Left forelimb (tissue), 1 donor: Measurements from ENCODE around the gene IDI1.
"Not testable (repeated sequence)": the region's sequence is repeated elsewhere in the genome, so short reads cannot be mapped to it uniquely, and the experiment has no call there.

Experiments
- DNase-seq: peaks from one replicate; pipeline ENCODE4 v3.0.0-alpha.2; 2018; ENCODE audit warnings: low spot score

IDI1 gene

GRCh38 chr10:1063232-1063865 is 14.4 kb upstream of the IDI1 start:
- no peak for DNase-seq

- no peak for DNase-seq
Measured at GRCh38 chr10:1061930-1062774, 13.2 kb upstream of the IDI1 start.

- DNase-seq, result no peak
Measured at GRCh38 chr10:1059902-1060301, 11.0 kb upstream of the IDI1 start.

- no peak for DNase-seq
Measured at GRCh38 chr10:1058017-1058416, 9.1 kb upstream of the IDI1 start.

- DNase-seq, result no peak
Measured at GRCh38 chr10:1057106-1057657, 8.3 kb upstream of the IDI1 start.

- peak; percentile 93 for DNase-seq
Measured at GRCh38 chr10:1056326-1057105, 7.6 kb upstream of the IDI1 start, which contains the start of gene WDR37. Gene WDR37 (plus strand): TSS chr10:1056385. CDS start chr10:1072156, 15,771 bp downstream.

DNA sequence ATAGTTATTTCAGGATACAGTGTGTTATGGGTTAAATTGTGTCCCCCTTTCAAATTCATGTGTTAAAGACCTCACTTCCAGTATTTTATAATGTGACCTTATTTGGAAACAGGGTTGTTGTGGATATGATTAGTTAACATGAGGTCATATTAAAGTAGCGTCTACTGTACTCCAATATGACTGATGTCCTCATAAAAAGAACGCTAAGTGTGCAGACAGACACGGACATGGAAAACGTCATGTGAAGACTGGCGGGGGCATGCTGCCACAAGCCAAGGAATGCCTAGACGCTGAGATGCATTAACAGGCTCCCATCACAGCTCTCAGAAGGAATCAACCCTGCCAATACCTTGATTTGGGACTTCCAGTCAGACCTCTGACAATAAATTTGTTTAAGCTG is 5.8 kb upstream of the IDI1 start:
- DNase-seq, result no peak

GRCh38 chr10:1050554-1050953 is 1.6 kb upstream of the IDI1 start:
- no peak for DNase-seq

GRCh38 chr10:1050145-1050544 is 1.2 kb upstream of the IDI1 start:
- DNase-seq, result no peak

DNA sequence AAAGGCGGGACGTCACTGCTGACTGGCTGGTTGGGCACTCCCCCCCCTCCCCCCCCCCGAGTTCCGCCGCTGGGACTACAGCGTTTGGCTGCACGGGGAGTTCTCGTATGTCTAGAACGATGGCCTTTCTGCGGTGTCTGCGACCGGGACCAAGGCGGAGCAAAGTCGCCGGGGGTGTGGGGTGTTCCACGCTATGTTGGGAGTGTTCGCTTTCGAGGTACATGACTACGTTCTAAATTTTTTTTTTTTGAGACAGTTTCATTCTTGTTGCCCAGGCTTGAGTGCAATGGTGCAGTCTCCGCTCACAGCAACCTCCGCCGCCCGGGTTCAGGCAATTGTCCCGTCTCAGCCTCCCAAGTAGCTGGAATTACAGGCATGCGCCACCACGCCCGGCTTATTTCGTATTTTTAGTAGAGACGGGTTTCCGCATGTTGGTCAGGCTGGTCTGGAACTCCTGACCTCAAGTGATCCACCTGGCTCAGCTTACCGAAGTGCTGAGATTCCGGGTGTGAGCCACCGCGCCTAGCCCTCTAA is 573 bp upstream of the IDI1 start:
- DNase-seq, result no peak

DNA sequence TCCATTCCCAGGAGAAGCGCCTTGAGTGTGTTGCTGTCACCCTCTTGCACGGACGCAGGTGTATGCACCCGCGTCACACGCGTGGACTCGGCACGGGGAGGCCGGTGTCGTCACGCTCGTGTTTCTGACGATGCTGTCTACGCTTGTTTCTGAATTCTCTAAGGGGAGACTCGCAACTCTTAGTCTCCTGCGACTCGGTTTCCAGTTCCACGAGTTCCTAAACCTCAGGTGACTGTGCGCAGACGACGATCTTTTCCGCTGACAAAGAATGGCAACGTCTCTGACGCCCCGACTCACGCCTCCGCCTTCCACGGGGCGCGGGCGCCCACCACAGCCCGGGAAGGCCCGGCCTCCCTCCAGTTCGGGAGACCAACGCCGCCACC is 579 bp downstream of the IDI1 start:
- DNase-seq, result no peak

DNA sequence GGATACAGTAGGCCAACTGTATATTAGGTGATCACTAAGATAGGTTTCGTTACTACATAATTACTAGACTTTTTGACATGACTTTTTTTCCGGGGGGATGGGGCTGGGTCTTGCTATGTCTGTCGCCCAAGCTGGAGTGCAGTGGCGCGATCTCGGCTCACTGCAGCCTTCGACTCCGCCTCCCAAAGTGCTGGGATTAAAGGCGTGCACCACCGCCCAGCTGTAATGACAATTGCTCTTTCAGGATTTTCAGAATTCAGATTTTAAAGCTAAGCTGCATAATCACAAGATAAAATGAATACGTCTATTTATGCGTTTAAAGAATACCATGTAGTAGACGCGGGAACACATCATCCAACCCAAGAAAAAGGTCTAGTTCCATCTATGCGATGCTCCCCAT is 982 bp downstream of the IDI1 start:
- no peak for DNase-seq

- DNase-seq, result no peak
Measured at GRCh38 chr10:1045415-1045814, 3.5 kb downstream of the IDI1 start.

GRCh38 chr10:1044964-1045363 is 4.0 kb downstream of the IDI1 start:
- no peak for DNase-seq

GRCh38 chr10:1044146-1044545 is 4.8 kb downstream of the IDI1 start:
- DNase-seq, result no peak

DNA sequence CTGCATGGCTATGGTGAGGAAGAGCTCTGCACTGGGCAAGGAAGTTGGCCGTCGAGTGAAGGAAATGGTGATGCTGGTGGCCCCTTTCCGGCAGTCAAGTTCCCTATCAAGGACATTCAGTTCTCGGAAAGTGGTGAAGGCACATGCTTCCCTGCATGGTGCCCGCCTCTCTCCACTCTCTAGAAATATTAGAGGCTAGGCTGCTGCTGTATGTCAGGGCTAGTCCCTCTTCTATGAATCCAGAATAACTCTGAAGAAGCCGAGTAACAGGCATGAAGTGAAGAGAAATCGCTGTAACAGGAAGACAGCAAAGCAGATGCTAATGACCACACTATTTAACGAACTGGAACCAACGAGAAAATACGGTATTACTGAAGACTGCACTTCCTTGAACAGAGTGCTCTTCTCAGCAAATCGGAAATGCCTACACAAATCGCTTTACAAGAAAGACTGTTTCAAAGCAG is 5.4 kb downstream of the IDI1 start:
- DNase-seq, result no peak

DNA sequence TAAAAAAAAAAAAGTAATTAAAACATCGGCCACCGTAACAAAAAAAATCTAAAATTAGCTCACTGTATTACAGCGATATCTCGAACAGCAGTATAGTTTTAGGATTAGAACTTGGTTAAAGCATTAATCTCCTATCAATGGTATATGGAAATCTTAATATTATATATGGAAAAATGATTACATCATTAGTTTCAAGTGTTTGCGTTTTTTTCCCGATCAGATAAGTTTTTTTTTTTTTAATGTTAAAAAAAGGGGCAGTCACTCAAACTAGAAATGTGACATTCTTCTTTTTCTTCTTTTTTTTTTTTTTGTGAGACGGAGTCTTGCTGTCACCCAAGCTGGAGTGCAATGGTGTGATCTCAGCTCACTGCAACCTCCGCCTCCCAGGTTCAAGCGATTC is 7.4 kb downstream of the IDI1 start:
- DNase-seq, result no peak

GRCh38 chr10:1040133-1040532 is 8.8 kb downstream of the IDI1 start:
- no peak for DNase-seq

DNA sequence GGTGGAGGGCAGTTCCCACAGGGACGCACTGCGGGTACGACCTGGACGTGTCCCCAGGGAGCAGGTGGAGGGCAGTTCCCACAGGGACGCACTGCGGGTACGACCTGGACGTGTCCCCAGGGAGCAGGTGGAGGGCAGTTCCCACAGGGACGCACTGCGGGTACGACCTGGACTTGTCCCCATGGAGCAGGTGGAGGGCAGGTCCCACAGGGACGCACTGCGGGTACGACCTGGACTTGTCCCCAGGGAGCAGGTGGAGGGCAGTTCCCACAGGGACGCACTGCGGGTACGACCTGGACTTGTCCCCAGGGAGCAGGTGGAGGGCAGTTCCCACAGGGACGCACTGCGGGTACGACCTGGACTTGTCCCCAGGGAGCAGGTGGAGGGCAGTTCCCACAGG is 10.2 kb downstream of the IDI1 start:
- DNase-seq, result not testable (repeated sequence)

DNA sequence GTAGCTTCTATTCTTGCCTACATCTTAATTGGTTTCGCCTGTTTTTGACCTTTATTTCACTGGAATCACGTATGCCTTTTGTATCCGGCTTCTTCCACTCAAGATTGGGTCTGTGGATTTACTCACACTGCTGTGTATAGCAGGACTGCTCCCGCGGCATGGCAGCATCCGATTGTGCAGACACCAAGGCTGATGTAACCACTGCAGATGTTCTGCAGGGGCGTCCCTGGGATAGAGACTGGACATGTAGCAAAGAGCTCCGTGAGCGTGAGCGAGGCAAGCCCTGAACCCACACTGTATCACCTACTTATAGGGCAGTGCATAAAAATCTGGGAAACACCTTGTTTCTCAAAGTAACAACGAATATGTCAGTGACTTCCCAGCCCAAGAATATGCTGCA is 11.8 kb downstream of the IDI1 start:
- DNase-seq, result no peak

- DNase-seq, result no peak
Measured at GRCh38 chr10:1036341-1036791, 12.6 kb downstream of the IDI1 start.

- no peak for DNase-seq
Measured at GRCh38 chr10:1035201-1035600, 13.7 kb downstream of the IDI1 start.
